Measurements from ENCODE around the gene MAPKAP1. TPM values are rescaled to one million over a fixed set of nuclear protein-coding genes. Genes with fewer than 3 reads are reported as not detected.
A peak's percentile ranks its signal among the peaks of the same experiment; 100 is the strongest.

MAPKAP1 gene
- total and polyA plus RNA-seq, 9 of the 15 experiments (the other 6 are each of a cell fraction or from before 2014, with no cell fraction given) = 2.6 to 82.1 (median 61.1) TPM

DNA sequence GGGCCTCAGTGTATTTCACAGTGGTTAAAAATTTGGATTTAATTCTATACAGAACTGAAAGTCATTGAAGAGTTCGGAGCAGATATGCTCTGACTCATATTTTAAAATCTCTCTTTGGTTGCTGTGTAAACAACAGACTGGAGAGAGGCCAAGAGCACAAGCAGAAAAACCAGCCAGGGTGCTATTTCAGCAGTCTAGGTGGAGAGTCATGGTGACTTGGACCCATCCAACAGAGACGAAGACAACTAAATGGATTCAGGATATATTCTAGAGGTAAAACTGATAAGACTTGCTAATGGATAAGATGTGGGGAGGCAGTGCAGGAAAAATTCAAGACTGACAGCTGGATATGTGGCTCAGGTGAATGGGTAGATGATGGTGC lies 168.9 kb downstream of the MAPKAP1 start (continued):
- TF ChIP-seq, protein P1, sequence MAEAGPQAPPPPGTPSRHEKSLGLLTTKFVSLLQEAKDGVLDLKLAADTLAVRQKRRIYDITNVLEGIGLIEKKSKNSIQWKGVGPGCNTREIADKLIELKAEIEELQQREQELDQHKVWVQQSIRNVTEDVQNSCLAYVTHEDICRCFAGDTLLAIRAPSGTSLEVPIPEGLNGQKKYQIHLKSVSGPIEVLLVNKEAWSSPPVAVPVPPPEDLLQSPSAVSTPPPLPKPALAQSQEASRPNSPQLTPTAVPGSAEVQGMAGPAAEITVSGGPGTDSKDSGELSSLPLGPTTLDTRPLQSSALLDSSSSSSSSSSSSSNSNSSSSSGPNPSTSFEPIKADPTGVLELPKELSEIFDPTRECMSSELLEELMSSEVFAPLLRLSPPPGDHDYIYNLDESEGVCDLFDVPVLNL (CRISPR knock-in tag; IDR thresholded peaks at IDR 0.05; ENCODE audit: low read depth) = no peak
- TF ChIP-seq ZNF79 (CRISPR knock-in tag; IDR thresholded peaks at IDR 0.05; ENCODE audit: low read depth) (no peak), DPF2 (IDR thresholded peaks at IDR 0.05) (peak; percentile 77; the same call in 1 of the 2 replicates), HDGF (IDR thresholded peaks at IDR 0.05) (no peak), CTBP1 (IDR thresholded peaks at IDR 0.05; ENCODE audit: borderline replicate concordance) (peak; percentile 43; the same call in 1 of the 2 replicates), IRF2 (CRISPR knock-in tag; IDR thresholded peaks at IDR 0.05) (no peak), TCF3 (CRISPR knock-in tag; IDR thresholded peaks at IDR 0.05) (peak; percentile 49; the same call in 1 of the 2 replicates), RB1 (IDR thresholded peaks at IDR 0.05; ENCODE audit: low read depth) (no peak), FOXA1 (IDR thresholded peaks at IDR 0.05; ENCODE audit: borderline replicate concordance) (peak; percentile 92), SMAD3 (CRISPR knock-in tag; conservative IDR thresholded peaks at IDR 0.05) (no peak), MTA3 (IDR thresholded peaks at IDR 0.05; ENCODE audit: borderline replicate concordance) (no peak), SIN3B (IDR thresholded peaks at IDR 0.05; ENCODE audit: low read depth) (no peak), CREB1 (IDR thresholded peaks at IDR 0.05) (no peak), CREB1 (CRISPR knock-in tag; IDR thresholded peaks at IDR 0.05) (no peak), FOSL1 (tag; conservative IDR thresholded peaks at IDR 0.05) (peak; percentile 92), SMARCC2 (IDR thresholded peaks at IDR 0.05; ENCODE audit: low read depth) (peak; percentile 79), GATA2 (CRISPR knock-in tag; IDR thresholded peaks at IDR 0.05) (no peak), RCOR1 (IDR thresholded peaks at IDR 0.05; ENCODE audit: borderline replicate concordance in 1 of 2, low read depth in 2 of 2, low read length in 2 of 2) (0 out of 4 replicates have a peak, but pooled peaks of 1 of the 2 experiments have one; percentile 33), ERF (CRISPR knock-in tag; IDR thresholded peaks at IDR 0.05) (no peak), MYBL2 (IDR thresholded peaks at IDR 0.05; ENCODE audit: low read depth) (no peak), MYBL2 (CRISPR knock-in tag; IDR thresholded peaks at IDR 0.05; ENCODE audit: borderline replicate concordance) (no peak), PTBP1 (IDR thresholded peaks at IDR 0.05; ENCODE audit: low read depth, low read length) (no peak), CBX1 (IDR thresholded peaks at IDR 0.05; ENCODE audit: low read depth) (no peak), SMARCA4 (IDR thresholded peaks at IDR 0.05) (peak; percentile 82), HDAC8 (tag; IDR thresholded peaks at IDR 0.05) (no peak), NFIC (IDR thresholded peaks at IDR 0.05) (peak; percentile 89)
- TF ChIP-seq, protein P2, sequence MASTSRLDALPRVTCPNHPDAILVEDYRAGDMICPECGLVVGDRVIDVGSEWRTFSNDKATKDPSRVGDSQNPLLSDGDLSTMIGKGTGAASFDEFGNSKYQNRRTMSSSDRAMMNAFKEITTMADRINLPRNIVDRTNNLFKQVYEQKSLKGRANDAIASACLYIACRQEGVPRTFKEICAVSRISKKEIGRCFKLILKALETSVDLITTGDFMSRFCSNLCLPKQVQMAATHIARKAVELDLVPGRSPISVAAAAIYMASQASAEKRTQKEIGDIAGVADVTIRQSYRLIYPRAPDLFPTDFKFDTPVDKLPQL (IDR thresholded peaks at IDR 0.05; ENCODE audit: extremely low read depth, insufficient read length) = no peak
- TF ChIP-seq, protein P3, sequence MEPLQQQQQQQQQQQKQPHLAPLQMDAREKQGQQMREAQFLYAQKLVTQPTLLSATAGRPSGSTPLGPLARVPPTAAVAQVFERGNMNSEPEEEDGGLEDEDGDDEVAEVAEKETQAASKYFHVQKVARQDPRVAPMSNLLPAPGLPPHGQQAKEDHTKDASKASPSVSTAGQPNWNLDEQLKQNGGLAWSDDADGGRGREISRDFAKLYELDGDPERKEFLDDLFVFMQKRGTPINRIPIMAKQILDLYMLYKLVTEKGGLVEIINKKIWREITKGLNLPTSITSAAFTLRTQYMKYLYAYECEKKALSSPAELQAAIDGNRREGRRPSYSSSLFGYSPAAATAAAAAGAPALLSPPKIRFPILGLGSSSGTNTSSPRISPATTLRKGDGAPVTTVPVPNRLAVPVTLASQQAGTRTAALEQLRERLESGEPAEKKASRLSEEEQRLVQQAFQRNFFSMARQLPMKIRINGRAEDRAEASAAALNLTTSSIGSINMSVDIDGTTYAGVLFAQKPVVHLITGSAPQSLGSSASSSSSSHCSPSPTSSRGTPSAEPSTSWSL (CRISPR knock-in tag; IDR thresholded peaks at IDR 0.05; ENCODE audit: borderline replicate concordance) = no peak
- TF ChIP-seq, protein P4, sequence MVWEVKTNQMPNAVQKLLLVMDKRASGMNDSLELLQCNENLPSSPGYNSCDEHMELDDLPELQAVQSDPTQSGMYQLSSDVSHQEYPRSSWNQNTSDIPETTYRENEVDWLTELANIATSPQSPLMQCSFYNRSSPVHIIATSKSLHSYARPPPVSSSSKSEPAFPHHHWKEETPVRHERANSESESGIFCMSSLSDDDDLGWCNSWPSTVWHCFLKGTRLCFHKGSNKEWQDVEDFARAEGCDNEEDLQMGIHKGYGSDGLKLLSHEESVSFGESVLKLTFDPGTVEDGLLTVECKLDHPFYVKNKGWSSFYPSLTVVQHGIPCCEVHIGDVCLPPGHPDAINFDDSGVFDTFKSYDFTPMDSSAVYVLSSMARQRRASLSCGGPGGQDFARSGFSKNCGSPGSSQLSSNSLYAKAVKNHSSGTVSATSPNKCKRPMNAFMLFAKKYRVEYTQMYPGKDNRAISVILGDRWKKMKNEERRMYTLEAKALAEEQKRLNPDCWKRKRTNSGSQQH (CRISPR knock-in tag; IDR thresholded peaks at IDR 0.05) = no peak

Data from K562 (cell line).